ENCODE data around the gene ELL.

DNA sequence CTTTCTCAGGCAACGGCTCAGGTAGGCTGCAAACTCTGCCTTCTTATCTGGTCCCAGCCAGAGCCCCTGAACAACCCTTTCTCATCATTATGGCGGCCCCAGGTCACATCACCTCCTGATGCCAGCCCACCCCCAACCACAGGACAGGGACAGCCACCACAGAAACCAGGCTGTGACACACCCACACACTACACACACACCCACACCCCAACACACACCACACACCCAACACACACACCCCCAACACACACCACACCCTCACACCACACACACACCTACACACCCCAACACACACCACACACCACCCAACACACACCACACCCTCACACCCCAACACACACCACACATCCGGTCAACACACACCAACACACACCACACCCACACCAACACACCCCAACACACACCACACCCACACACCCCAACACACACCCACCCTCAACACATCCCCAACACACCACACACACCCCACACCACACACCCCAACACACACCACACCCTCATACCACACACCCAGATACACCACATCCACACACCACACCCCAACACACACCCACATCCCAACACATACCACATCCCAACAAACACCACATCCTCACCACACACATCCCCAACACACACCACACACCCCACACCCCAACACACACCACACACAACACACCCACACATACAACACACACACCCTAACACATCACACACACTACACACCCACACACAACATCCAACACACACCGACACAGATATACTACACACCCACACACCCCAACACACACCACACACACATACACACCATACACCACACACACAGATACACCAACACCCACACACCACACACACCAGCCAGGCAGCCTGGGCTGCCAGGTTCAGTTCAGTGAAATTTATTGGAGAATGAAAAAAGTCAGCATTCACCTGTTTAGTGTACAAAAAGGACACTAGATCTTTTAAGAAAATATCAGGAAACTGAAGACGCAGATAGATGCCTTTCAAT, 79.8 kb downstream of the ELL start:
- TF ChIP-seq POLR2A (IDR thresholded peaks at IDR 0.05) (no peak), CTCF (IDR thresholded peaks at IDR 0.05) (no peak)
